Progenitor cell of endocrine pancreas (in vitro differentiated cells): ENCODE data around the gene VGLL2. TPM values are rescaled to one million over a fixed set of nuclear protein-coding genes. Genes with fewer than 3 reads are reported as not detected.

Experiments used
- DNase-seq: peaks from one replicate; pipeline ENCODE4 v3.0.0; 2021; ENCODE audit warnings: low spot score; ENCODE audit not compliant: unreplicated experiment
- H3K27ac Mint-ChIP-seq: 2 replicates; pipeline ENCODE4 v1.8.0; 2021; ENCODE audit warnings: mild to moderate bottlenecking, moderate library complexity, mixed read lengths
- H3K27me3 Mint-ChIP-seq: 2 replicates; pipeline ENCODE4 v1.8.0; 2021; ENCODE audit warnings: mixed read lengths
- H3K36me3 Mint-ChIP-seq: 2 replicates; pipeline ENCODE4 v1.8.0; 2022; ENCODE audit warnings: mixed read lengths; ENCODE audit not compliant: insufficient read depth
- H3K4me1 Mint-ChIP-seq: 2 replicates; pipeline ENCODE4 v1.8.0; 2021; ENCODE audit warnings: low read depth, mixed read lengths
- H3K4me3 Mint-ChIP-seq: 2 replicates; pipeline ENCODE4 v1.8.0; 2021; ENCODE audit warnings: low read depth, mild to moderate bottlenecking, moderate library complexity, mixed read lengths
- H3K9me3 Mint-ChIP-seq: 2 replicates; pipeline ENCODE4 v1.8.0; 2021; ENCODE audit warnings: low read depth, mixed read lengths
- long read RNA-seq: library from polyadenylated mRNA; unstranded; transcript quantifications from one replicate; pipeline ENCODE4 v2.0.0, GENCODE V29; 2020
- total RNA-seq: library from RNA; stranded (reverse); gene quantifications from 2 replicates; pipeline ENCODE4 v1.2.1, GENCODE V29; 2021
- TF ChIP-seq, protein P1 (sequence below): fragments of 200-600 bp; sonication (generic); IDR thresholded peaks from one replicate; pipeline ENCODE4 v1.5.0; 2021; ENCODE audit warnings: antibody characterized with exemption, mild to moderate bottlenecking; ENCODE audit not compliant: unreplicated experiment

The VGLL2 gene, protein sequence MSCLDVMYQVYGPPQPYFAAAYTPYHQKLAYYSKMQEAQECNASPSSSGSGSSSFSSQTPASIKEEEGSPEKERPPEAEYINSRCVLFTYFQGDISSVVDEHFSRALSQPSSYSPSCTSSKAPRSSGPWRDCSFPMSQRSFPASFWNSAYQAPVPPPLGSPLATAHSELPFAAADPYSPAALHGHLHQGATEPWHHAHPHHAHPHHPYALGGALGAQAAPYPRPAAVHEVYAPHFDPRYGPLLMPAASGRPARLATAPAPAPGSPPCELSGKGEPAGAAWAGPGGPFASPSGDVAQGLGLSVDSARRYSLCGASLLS
- total RNA-seq = 0.49 TPM in 1 of 2 replicates, not detected in the other
- long read RNA-seq = 0 reads

DNA sequence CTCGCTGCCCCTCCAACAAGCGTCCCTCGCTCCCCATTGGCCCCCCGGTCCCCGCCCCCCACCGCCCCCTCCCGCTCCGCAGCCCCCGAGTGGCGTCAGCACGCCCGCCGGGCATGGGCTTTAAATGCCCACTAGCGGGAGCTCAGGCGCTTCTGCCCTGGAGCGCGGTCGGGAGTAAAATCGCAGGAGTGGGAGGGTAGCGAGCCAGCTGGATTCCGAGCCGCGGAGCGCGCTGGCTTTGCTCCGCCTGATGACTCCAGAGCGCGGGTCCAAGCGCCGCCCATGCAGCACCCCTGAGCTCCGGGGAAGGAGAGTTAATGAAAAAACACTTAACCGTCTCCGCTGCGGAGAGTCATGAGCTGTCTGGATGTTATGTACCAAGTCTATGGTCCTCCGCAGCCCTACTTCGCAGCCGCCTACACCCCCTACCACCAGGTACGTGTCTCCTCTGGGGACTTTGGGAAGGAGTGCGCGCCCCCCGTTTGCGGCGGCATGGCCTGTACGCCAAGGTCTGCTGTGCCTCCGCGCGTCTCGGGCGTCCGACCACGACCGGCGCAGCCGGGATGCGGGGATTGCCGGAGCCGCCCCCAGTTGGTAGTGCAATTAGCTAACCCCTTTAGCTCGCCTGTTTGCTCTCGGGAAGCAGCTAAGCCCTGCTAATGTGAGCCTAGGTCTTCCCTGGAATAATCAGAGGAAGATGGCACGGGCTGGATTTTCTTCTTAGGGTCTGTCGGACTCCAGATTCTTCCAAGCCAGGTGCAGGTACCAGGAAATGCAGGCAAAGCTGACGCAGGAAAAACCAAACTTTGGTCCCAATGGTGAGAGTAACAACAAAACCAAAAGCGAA, at the start of gene VGLL2:
VGLL2 (plus strand) TSS at position 149 of the 847 bp plus-strand sequence; CDS start at position 355, 206 bp downstream.
- peak; percentile 55 for DNase-seq
- Mint-ChIP-seq H3K4me1 (peaks cover 5% of the 10 kb centered on the region), H3K9me3 (no peaks in the 10 kb centered on the region), H3K4me3 (peak within 1 kb of the TSS; percentile 69), H3K36me3 (no peaks in the 10 kb centered on the region), H3K27ac (no peak within 1 kb of the TSS), H3K27me3 (peaks cover 86% of the 10 kb centered on the region)
- TF ChIP-seq, protein P1, sequence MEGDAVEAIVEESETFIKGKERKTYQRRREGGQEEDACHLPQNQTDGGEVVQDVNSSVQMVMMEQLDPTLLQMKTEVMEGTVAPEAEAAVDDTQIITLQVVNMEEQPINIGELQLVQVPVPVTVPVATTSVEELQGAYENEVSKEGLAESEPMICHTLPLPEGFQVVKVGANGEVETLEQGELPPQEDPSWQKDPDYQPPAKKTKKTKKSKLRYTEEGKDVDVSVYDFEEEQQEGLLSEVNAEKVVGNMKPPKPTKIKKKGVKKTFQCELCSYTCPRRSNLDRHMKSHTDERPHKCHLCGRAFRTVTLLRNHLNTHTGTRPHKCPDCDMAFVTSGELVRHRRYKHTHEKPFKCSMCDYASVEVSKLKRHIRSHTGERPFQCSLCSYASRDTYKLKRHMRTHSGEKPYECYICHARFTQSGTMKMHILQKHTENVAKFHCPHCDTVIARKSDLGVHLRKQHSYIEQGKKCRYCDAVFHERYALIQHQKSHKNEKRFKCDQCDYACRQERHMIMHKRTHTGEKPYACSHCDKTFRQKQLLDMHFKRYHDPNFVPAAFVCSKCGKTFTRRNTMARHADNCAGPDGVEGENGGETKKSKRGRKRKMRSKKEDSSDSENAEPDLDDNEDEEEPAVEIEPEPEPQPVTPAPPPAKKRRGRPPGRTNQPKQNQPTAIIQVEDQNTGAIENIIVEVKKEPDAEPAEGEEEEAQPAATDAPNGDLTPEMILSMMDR = peak; percentile 30

DNA sequence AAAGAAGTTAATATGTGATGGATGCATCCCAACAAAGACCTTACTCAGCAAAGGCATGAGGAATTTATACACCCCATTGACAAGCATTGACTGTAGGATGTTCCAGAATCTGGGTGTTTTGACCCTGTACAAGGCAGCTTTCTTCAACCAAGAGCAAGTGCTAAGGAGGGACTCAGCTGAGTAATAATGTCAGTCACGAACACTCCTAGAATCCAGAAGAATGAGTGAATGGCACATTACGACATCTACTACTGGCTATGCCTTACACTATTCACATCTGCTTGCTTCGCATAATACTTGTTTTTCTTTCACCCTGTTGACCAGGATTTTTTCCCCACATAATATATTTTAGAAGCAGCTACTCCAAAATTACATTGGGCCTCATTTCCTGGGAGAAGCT, 42.5 kb upstream of the VGLL2 start:
- H3K4me1 Mint-ChIP-seq = no peaks in the 10 kb centered on the region
- no peak overlapping the region for H3K4me3 Mint-ChIP-seq
- TF ChIP-seq, protein P1 = no peak
- no peaks in the 10 kb centered on the region for H3K36me3 Mint-ChIP-seq
- no peak for DNase-seq
- no peaks in the 10 kb centered on the region for H3K9me3 Mint-ChIP-seq
- no peak overlapping the region for H3K27ac Mint-ChIP-seq
- no peaks in the 10 kb centered on the region for H3K27me3 Mint-ChIP-seq

GRCh38 chr6:117226778-117227177, 38.6 kb upstream of the VGLL2 start:
- Mint-ChIP-seq H3K4me1 (no peaks in the 10 kb centered on the region), H3K36me3 (no peaks in the 10 kb centered on the region), H3K27me3 (no peaks in the 10 kb centered on the region), H3K4me3 (no peak overlapping the region), H3K27ac (no peak overlapping the region), H3K9me3 (peaks cover 5% of the 10 kb centered on the region)
- TF ChIP-seq, protein P1 = no peak
- DNase-seq = no peak

GRCh38 chr6:117227245-117227962, 38.0 kb upstream of the VGLL2 start:
- Mint-ChIP-seq H3K4me3 (no peak overlapping the region), H3K27ac (no peak overlapping the region), H3K9me3 (peaks cover 5% of the 10 kb centered on the region), H3K4me1 (no peaks in the 10 kb centered on the region), H3K36me3 (no peaks in the 10 kb centered on the region), H3K27me3 (no peaks in the 10 kb centered on the region)
- TF ChIP-seq, protein P1 = no peak
- DNase-seq = no peak

DNA sequence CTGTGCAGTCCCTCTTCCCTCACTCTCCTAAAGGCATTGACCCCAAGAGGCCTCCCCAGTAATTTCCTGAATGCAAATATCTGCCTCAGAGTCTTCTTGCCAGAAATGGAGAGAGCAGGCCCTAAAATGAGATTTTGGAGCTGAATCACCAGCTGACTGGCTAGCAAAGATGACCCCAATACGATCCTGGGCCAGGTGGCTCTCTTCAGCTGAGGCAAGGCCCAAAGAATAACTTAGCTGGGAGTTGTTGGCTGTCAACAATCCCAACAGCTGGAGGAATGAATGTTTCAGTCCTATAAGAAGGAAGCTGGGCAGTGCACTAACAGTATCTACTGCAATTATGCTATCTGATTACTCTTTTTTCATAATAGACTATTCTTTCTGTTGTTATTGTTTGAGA, 37.2 kb upstream of the VGLL2 start:
- Mint-ChIP-seq H3K9me3 (peaks cover 5% of the 10 kb centered on the region), H3K4me3 (no peak overlapping the region), H3K4me1 (no peaks in the 10 kb centered on the region), H3K27me3 (no peaks in the 10 kb centered on the region), H3K36me3 (no peaks in the 10 kb centered on the region), H3K27ac (no peak overlapping the region)
- DNase-seq = no peak
- TF ChIP-seq, protein P1 = no peak
